Activated T-cell treated with anti-CD3 and anti-CD28 coated beads for 24 hours (primary cell): ENCODE measurements around the gene CRTC1.
"Not testable (repeated sequence)": the region's sequence is repeated elsewhere in the genome, so short reads cannot be mapped to it uniquely, and the experiment has no call there.

Experiments
- DNase-seq: peaks from one replicate; pipeline ENCODE4 v3.0.0-alpha.2; 2020; ENCODE audit warnings: low read depth

CRTC1 gene

DNA sequence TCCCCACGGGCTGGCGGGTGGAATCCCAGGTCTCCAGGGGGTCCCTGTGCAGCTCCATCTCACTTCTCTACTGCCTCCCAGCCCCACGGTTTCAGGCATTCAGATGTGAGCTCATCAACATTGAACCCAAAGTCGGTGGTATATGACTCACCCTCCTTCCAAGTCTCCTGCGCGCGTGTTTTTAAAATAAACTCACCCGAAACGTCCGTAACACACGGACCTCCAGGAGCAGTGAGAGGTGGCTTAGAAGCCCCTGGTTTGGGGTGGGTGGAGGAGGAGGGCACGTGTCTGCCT, 14.0 kb upstream of the CRTC1 start:
- DNase-seq = no peak

GRCh38 chr19:18669883-18670282, 13.6 kb upstream of the CRTC1 start:
- DNase-seq = no peak

- no peak for DNase-seq
Observed at GRCh38 chr19:18670312-18670711, 13.2 kb upstream of the CRTC1 start.

DNA sequence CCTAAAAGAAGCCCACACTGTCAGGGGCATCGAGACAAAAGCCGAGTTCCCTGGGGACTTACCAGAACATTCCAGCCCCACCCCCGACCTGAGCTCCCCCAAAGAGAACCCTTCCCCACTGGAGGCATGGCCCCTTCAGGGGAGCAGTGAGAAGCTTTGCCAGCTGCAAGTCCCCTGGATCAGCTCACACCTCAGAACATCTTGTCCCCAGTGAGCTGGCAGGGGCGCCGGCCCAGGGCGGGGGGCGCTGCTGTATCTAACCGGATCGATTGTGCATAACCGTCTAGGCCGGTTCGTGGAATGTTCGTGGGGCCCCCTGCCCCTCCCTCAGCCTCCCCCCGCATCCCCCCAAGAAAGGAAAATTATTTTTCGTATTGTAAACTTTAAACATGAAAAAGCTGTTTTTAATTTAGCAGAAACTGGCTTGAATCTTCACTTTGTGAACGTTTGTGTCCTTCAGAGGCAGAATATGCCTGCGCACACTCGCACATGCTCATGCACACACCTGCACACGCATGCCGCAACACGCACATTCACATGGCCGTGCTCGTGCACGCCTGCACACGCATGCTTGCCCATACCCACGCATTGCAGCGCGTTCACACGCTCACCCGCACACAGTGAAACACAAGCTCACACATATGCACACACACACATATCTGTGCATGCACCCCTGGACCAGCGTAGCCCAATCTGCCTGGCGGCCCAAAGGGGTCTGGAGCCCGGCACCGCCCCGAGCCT, 12.0 kb upstream of the CRTC1 start:
- DNase-seq = no peak

DNA sequence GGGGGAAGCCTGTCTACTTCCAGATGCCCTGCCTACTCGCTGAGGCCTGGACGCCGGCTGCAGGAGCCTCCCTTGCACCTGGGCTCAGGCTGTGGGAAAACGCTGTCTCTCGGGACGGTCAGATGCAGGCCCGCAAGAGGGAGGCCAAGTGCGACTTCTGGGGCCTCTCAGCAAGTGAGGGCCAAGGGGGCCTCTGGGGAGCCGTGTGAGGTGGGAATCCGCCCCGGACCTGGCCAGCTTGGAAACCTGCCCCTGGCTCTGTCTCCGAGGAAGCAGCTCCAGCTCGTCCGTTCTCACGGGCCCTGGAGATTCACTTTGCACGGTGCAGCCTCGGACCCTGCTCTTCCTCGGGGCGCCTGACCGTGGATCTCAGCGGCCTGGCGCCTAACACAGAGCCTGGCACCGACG, 11.4 kb upstream of the CRTC1 start:
- no peak for DNase-seq

GRCh38 chr19:18672606-18673337, 10.7 kb upstream of the CRTC1 start:
- no peak for DNase-seq

DNA sequence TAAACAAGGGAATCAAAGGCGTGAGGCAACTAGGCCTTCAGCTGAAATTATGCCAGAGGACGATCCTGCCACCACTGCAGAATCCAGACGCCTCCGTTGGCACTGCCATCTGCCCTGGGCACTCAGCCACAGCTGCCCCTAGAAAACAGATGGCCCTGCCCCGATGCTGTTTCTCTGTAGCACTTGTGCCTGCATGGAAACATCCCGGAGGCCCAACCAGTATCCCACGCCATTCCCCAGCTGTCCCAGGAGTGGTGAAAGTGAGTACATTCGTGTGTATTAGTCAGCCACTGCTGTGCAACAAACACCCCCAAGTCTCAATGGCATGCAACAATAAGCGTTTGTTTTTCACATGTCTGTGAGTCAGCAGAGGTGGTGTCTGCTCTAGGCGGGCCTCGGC, 8.9 kb upstream of the CRTC1 start:
- no peak for DNase-seq

- no peak for DNase-seq
Observed at GRCh38 chr19:18675779-18676178, 7.7 kb upstream of the CRTC1 start.

DNA sequence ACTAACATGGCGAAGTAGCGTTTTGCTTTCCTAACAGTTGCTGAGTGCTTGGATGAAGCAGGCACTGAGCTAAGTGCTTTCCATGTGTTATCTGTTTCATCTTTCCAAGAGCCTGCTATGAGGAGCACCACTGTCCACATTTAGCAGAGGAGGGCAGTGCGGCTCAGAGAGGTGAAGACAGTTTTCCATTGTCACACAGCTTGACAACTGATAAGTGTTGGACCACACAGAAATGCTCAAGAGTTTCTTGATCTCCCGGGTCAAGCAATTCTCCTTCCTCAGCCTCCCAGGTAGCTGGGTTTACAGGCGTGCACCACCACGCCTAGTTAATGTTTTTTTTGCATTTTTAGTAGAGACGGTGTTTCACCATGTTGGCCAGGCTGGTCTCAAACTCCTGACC, 6.8 kb upstream of the CRTC1 start:
- DNase-seq = no peak

GRCh38 chr19:18677156-18677555, 6.3 kb upstream of the CRTC1 start:
- DNase-seq = no peak

GRCh38 chr19:18680148-18680547, 3.3 kb upstream of the CRTC1 start:
- not testable (repeated sequence) for DNase-seq

DNA sequence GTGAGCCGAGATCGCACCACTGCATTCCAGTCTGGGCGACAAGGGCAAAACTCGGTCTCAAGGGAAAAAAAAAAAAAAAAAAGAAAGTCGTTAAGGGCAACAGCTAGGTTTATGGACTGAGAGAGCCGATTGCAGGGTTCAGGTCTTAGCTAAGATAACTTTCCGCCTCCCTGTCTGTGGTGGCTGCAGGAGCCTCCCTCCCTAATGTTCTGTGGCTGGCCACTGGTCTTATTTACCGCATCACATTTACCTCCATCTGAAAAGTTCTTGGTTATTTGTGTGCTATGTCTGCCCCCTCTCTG, 722 bp upstream of the CRTC1 start:
- DNase-seq = no peak

GRCh38 chr19:18683958-18684641, 620 bp downstream of the CRTC1 start:
- no peak for DNase-seq

DNA sequence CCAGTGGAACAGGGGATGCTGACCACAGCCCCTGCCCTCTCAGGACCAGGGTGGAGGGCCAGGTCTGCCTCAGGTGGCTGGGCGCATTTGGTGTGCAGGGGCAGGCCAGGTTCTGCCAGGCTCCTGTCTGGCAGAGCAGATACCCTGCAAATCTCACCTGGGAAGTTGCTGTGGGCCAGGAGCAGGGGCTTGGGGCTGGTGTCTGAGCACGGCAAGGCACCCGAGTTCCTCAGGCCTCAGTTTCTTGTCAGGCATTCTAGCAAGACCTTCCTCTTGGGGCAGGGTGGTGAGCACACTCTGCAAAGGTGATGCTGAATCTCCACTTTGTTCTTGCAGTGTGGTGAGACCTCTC, 1.1 kb downstream of the CRTC1 start:
- DNase-seq = no peak

- no peak for DNase-seq
Observed at GRCh38 chr19:18685597-18686190, 2.2 kb downstream of the CRTC1 start.

GRCh38 chr19:18687740-18688465, 4.4 kb downstream of the CRTC1 start:
- no peak for DNase-seq

- DNase-seq = no peak
Observed at GRCh38 chr19:18696023-18696422, 12.5 kb downstream of the CRTC1 start.

- no peak for DNase-seq
Observed at GRCh38 chr19:18697680-18698079, 14.2 kb downstream of the CRTC1 start.

GRCh38 chr19:18698321-18699167, 15.1 kb downstream of the CRTC1 start:
- no peak for DNase-seq

- DNase-seq = no peak
Observed at GRCh38 chr19:18699403-18700054, 16.0 kb downstream of the CRTC1 start.
